VCaP (cell line): Measurements from ENCODE around the gene PRXL2C.
A peak's percentile ranks its signal among the peaks of the same experiment; 100 is the strongest.

ENCODE experiments used
- H3K27ac ChIP-seq: fragments of 450-650 bp; 2 replicates; pipeline ENCODE4 v1.5.1; 2017
- TF ChIP-seq, protein P1 (sequence below): fragments of 450-650 bp; conservative IDR thresholded peaks from 2 replicates; pipeline ENCODE4 v1.5.1; 2017; ENCODE audit warnings: mild to moderate bottlenecking, moderate library complexity

Gene PRXL2C

DNA sequence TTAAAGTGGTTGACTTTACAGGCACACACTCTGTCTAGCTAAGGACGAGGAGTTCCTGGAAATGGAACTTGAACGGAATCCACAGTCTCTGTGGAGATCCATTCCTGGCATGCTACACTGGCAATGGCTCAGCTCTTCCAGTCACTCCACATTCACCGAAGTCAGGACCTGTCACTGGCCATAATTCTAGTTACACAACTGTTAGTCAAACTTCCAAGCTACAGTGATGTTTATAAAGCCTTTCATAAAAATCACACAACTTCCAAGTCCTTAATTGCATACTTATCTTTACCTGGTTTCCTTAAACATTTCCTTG is 51.2 kb downstream of the PRXL2C start:
- peak overlapping the region; percentile 56 for H3K27ac ChIP-seq
- TF ChIP-seq, protein P1, sequence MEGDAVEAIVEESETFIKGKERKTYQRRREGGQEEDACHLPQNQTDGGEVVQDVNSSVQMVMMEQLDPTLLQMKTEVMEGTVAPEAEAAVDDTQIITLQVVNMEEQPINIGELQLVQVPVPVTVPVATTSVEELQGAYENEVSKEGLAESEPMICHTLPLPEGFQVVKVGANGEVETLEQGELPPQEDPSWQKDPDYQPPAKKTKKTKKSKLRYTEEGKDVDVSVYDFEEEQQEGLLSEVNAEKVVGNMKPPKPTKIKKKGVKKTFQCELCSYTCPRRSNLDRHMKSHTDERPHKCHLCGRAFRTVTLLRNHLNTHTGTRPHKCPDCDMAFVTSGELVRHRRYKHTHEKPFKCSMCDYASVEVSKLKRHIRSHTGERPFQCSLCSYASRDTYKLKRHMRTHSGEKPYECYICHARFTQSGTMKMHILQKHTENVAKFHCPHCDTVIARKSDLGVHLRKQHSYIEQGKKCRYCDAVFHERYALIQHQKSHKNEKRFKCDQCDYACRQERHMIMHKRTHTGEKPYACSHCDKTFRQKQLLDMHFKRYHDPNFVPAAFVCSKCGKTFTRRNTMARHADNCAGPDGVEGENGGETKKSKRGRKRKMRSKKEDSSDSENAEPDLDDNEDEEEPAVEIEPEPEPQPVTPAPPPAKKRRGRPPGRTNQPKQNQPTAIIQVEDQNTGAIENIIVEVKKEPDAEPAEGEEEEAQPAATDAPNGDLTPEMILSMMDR: no peak

DNA sequence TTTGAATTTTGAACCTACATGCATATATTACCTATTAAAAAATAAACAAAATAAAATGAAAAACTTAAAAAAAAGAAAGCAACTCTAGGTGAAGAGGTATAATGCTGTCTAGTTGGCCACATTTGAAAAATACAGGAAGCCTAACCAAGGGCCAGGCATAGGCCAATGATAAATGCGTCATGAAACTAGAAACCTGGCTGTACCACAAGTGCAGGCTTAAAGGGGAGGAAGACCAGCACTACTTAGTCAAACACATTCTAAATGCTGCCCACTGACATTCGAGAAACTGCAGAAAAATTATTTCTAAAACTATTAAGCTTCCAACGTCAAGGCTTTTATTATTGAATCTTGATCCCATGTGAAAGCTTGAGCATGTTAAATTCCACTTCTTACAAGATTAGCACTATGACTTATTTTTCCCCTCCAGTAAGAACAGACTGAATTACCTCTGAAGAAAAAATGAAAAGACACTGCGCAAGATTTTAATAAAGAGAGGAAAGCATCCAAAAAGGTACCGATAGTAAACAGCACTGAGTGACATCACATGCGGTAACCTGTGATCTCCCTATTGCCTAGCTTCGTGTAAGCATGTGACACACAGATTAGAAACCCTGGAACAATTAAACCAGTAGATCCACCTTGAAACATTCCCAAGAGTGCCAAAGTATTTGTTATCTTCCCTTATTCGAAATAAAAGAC is 51.7 kb downstream of the PRXL2C start:
- H3K27ac ChIP-seq: peak overlapping the region; percentile 56
- TF ChIP-seq, protein P1: no peak

DNA sequence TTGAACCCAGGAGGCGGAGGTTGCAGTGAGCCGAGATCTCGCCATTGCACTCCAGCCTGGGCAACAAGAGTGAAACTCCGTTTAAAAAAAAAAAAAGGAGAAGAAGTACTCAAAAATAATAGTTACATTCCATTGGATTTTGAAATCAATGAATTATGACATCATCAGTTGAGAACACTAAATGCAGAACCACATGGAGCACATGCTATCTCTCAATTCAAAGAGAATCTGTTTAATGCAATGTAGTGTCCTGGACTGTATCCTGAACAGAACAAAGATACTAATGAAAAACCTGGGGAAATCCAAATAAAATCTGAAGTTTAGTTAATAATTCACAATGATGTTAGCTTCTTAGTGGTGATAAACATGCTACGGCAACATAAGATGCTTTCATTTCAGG is 55.8 kb downstream of the PRXL2C start:
- TF ChIP-seq, protein P1: no peak
- H3K27ac ChIP-seq: no peak overlapping the region

DNA sequence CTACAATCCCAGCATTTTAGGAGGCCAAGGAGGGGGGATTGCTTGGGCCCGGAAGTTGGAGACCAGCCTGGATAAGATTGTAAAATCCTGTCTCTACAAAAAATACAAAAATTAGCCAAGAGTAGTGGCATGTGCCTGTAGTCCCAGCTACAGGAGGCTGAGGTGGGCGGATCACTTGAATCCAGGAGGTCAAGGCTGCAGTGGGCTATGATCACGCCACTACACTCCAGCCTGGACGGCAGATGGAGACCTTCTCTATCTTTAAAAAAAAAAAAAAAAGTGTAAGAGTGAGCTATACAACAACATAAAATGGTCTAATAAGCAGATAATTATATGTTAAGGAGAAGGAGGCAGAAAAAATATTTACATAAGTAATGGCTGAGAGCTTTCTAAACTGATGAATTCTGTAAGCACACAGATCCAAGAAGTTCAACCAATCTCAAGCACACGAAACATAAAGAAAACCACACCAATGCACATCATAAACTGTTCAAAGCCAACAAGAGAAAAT is 58.5 kb downstream of the PRXL2C start:
- H3K27ac ChIP-seq: no peak overlapping the region
- TF ChIP-seq, protein P1: no peak
